Breast epithelium (tissue), 3 donors: ENCODE measurements around the gene WDR19.

ENCODE experiments used
- POLR2A ChIP-seq: fragments of 450-650 bp; IDR thresholded peaks from one replicate; pipeline ENCODE4 v1.6.1; 2016; ENCODE audit warnings: antibody characterized with exemption, mild to moderate bottlenecking, moderate library complexity
- TF ChIP-seq, protein P1 (sequence below), 3 donors: fragments of 450-650 bp; IDR thresholded peaks; one replicate each; pipeline ENCODE4 v1.5.1; 2016 to 2017; ENCODE audit warnings: antibody characterized with exemption in 3 of 3, mild to moderate bottlenecking in 3 of 3, moderate library complexity in 3 of 3

DNA sequence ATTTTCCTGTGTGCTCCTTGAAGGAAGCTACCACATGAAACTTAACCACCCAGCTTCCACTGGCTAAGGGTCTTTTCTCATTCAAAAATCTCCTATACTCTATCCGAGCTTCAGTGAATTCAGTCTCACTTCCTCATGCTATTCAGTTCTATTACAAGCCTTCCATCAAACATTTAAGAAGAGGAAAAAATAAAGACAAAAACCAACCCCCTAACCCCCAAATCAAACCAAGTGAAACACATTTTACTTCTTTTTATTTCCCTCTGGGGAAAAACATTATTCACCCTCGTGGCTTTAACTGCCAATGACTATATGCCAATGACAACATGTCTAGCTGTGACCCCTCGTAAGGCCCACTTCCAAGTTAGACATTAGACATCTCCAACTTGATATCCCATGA is 16.2 kb upstream of the WDR19 start:
- no peak for TF ChIP-seq POLR2A
- TF ChIP-seq, protein P1, sequence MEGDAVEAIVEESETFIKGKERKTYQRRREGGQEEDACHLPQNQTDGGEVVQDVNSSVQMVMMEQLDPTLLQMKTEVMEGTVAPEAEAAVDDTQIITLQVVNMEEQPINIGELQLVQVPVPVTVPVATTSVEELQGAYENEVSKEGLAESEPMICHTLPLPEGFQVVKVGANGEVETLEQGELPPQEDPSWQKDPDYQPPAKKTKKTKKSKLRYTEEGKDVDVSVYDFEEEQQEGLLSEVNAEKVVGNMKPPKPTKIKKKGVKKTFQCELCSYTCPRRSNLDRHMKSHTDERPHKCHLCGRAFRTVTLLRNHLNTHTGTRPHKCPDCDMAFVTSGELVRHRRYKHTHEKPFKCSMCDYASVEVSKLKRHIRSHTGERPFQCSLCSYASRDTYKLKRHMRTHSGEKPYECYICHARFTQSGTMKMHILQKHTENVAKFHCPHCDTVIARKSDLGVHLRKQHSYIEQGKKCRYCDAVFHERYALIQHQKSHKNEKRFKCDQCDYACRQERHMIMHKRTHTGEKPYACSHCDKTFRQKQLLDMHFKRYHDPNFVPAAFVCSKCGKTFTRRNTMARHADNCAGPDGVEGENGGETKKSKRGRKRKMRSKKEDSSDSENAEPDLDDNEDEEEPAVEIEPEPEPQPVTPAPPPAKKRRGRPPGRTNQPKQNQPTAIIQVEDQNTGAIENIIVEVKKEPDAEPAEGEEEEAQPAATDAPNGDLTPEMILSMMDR (IDR thresholded peaks at IDR 0.05), result no peak
